ENCODE measurements around the gene TCTA. TPM values are rescaled to one million over a fixed set of nuclear protein-coding genes. Genes with fewer than 3 reads are reported as not detected.

The TCTA gene
- total RNA-seq, 4 donors from 2014 or later: 50.4 to 177 (median 94.8) TPM

DNA sequence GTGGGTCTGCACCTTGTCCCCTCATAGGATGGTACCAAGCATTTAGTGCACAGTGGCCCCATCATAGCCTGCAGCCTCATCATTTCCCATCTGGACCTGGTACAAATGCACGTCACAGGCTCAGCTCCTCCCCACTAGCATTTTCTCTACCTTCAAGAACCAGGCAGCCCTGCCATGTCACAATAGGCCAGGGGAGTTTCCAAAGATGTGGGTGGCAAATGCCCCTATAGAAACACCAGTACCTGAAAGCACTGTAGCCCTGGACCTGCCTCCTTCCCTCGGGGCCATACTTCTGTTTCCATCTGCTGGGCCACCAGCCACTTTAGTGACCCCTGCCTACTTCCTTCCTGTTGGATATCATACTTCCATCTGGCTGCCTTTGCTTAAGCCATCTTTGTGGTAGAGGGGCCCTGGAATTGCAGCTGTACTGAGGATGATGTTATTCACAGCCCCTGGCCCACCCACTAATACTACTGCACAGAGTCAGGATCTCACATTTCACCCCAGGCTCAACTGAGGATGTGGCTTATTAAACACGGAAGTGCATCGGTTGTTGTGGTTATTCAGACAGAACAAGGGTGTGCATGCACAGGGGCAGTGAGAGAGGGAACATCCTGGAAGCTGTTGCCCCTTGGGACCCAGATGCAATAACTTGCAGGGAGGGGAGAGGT is 3.8 kb downstream of the TCTA start:
- 27 to 55% methylated on average over 4 of the region's 4 CpGs for WGBS, 2 donors
- H3K27ac ChIP-seq: peak overlapping the region in 2 of 3 donors; percentile 18 to 46
- TF ChIP-seq POLR2A (IDR thresholded peaks at IDR 0.05): no peak
- TF ChIP-seq, protein P1, sequence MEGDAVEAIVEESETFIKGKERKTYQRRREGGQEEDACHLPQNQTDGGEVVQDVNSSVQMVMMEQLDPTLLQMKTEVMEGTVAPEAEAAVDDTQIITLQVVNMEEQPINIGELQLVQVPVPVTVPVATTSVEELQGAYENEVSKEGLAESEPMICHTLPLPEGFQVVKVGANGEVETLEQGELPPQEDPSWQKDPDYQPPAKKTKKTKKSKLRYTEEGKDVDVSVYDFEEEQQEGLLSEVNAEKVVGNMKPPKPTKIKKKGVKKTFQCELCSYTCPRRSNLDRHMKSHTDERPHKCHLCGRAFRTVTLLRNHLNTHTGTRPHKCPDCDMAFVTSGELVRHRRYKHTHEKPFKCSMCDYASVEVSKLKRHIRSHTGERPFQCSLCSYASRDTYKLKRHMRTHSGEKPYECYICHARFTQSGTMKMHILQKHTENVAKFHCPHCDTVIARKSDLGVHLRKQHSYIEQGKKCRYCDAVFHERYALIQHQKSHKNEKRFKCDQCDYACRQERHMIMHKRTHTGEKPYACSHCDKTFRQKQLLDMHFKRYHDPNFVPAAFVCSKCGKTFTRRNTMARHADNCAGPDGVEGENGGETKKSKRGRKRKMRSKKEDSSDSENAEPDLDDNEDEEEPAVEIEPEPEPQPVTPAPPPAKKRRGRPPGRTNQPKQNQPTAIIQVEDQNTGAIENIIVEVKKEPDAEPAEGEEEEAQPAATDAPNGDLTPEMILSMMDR (IDR thresholded peaks at IDR 0.05): no peak
- H3K27me3 ChIP-seq: no peaks in the 10 kb centered on the region
- no peak overlapping the region for H3K4me3 ChIP-seq (replicated peaks in 1 of 3)
- no peak for DNase-seq
- H3K9me3 ChIP-seq: no peaks in the 10 kb centered on the region
- intact Hi-C loops (cut with DNase I): loop anchor here (2.0 kb wide), 1 partner anchor 33 kb away; no protein-coding TSS in a partner anchor
- H3K36me3 ChIP-seq: peaks cover 0 to 4% of the 10 kb centered on the region in 2 donors
- peaks cover 18 to 20% of the 10 kb centered on the region in 2 donors for H3K4me1 ChIP-seq

DNA sequence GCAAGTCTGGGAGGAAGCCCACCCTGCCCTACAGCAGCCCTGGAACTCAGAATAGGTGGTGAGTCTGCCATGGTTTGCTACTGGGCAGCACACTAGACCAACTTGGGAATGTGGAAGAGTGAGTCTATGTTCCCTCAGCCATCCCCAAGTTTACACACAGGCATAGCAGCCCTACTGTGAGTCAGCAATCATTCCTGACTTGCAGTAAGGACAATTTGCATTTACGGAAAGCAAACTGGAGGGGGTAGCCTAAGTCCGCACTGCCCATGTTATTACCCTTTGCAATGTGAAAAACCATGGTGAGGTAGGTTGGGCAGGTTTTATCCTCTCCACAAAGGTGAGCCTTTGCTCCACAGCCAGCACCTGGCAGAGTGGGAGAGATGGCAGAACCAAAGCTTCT is 4.6 kb downstream of the TCTA start:
- no peak for TF ChIP-seq POLR2A (IDR thresholded peaks at IDR 0.05)
- TF ChIP-seq, protein P1 (IDR thresholded peaks at IDR 0.05): no peak
- 94 to 100% methylated on average over 2 of the region's 2 CpGs for WGBS, 2 donors
- intact Hi-C loops (cut with DNase I): loop anchor here (2.0 kb wide), 1 partner anchor 32 kb away; no protein-coding TSS in a partner anchor
- Histone ChIP-seq H3K27me3 (no peaks in the 10 kb centered on the region), H3K4me3 (replicated peaks in 1 of 3) (no peak overlapping the region), H3K9me3 (no peaks in the 10 kb centered on the region), H3K4me1 (peaks cover 19 to 24% of the 10 kb centered on the region in 2 donors), H3K36me3 (peaks cover 0 to 4% of the 10 kb centered on the region in 2 donors), H3K27ac (peak overlapping the region in 1 of 3 donors; percentile 23)
- no peak for DNase-seq

DNA sequence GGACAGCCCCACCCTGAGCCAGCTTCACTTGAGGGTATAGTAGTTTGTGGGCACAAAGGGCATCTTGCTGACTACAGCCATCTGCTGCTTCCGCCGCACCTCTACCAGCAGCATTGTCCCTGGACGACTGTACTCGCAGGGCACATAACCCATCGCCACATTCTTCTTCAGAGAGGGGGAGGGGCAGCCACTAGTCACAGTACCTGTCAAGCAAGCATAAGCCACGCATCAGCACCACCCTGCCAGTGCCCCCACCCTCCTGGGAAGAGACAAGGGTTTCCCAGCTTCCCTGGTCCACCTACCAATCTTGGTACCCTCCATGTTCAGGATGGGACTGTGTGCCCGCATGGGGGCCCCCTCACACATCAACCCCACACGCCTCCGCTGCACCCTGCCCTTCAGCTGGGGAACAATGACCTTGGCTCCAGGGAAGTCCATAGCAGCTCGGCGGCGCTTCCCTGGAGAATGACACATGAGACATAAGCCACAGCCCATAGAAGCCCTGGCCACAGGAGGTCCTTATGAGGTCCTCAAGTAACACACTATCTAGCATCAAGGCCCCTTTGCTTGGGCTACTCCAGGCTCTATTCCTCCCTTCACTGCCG is 5.4 kb downstream of the TCTA start:
- peaks cover 0 to 4% of the 10 kb centered on the region in 2 donors for H3K36me3 ChIP-seq
- DNase-seq: no peak
- 94% methylated on average over 12 to 13 of the region's 13 CpGs for WGBS, 2 donors
- intact Hi-C loops (cut with DNase I): loop anchor here (2.0 kb wide), 1 partner anchor 31 kb away; no protein-coding TSS in a partner anchor
- H3K27me3 ChIP-seq: no peaks in the 10 kb centered on the region
- H3K4me3 ChIP-seq (replicated peaks in 1 of 3): no peak overlapping the region
- H3K9me3 ChIP-seq: no peaks in the 10 kb centered on the region
- no peak overlapping the region for H3K27ac ChIP-seq
- TF ChIP-seq, protein P1 (IDR thresholded peaks at IDR 0.05): no peak
- TF ChIP-seq POLR2A (IDR thresholded peaks at IDR 0.05): no peak
- peaks cover 27 to 30% of the 10 kb centered on the region in 2 donors for H3K4me1 ChIP-seq

DNA sequence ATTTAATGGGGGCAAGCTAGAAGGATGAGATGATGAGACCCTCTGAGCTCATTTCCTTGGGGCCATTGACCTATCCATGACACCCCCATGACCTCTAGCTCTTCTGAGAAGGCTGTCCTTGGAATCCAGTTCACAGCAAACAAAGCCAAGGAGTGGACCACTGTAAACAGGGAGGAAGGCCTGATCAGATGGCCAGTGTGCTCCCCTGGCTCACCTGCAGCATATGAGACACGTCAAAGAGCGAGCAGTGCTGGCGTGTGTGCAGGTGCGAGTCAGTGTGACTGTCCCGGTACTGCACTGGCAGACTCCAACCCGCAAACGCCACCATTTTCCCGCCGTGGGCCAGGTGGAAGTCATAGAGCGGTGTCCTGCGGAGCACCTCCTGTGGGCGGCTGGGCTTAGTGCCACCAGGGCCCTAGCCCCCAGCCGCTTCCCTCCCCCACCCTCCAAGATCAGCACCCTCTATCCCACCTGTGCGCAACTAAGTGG is 9.7 kb downstream of the TCTA start:
- H3K4me3 ChIP-seq (replicated peaks in 1 of 3): no peak overlapping the region
- no peak for DNase-seq
- TF ChIP-seq, protein P1 (IDR thresholded peaks at IDR 0.05): no peak
- TF ChIP-seq POLR2A (IDR thresholded peaks at IDR 0.05): no peak
- H3K36me3 ChIP-seq: peaks cover 3 to 10% of the 10 kb centered on the region in 2 donors
- H3K4me1 ChIP-seq: peaks cover 24 to 30% of the 10 kb centered on the region in 2 donors
- H3K27me3 ChIP-seq: no peaks in the 10 kb centered on the region
- no peaks in the 10 kb centered on the region for H3K9me3 ChIP-seq
- intact Hi-C loops (cut with DNase I): no loop called here
- peak overlapping the region; percentile 74 to 85 (median 80) for H3K27ac ChIP-seq
- 38 to 43% methylated on average over 4 to 12 of the region's 14 CpGs for WGBS, 2 donors
